T1000 (cell line): ENCODE results near the gene MYPN.
"Not testable (repeated sequence)": the region's sequence is repeated elsewhere in the genome, so short reads cannot be mapped to it uniquely, and the experiment has no call there.

ENCODE experiments used
- DNase-seq: peaks from one replicate; lab custom pipeline; 2025; ENCODE audit warnings: mixed read lengths; lab: John Stamatoyannopoulos, UW

MYPN gene

DNA sequence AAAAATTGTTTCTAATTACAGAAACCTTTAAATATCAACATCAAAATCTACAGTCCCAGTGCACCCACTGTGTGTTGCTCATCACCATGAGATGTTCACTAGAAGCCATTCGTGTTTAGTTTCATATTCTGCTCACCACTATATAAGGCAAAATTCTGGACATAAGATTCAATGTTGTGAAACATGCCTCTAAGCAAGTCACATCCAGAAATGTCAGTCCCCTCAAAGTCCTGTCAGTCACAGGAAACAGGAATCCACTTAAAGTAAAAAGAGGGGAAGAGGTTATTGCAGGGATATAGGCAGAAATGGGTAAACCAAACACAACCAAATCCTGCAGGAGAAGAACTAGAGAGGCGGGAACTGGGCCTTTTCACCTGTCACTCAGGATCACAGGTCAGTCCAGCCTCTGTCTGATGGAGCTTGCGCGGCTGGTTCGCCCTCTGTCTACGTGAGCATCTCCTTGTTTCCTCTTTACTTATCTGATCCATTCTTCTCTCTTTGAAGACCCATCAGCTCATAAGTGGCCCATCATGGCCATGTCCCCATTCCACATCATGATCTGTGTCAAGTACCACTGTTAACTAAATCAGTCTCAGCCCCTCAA is 58.4 kb downstream of the MYPN start:
- DNase-seq = no peak

DNA sequence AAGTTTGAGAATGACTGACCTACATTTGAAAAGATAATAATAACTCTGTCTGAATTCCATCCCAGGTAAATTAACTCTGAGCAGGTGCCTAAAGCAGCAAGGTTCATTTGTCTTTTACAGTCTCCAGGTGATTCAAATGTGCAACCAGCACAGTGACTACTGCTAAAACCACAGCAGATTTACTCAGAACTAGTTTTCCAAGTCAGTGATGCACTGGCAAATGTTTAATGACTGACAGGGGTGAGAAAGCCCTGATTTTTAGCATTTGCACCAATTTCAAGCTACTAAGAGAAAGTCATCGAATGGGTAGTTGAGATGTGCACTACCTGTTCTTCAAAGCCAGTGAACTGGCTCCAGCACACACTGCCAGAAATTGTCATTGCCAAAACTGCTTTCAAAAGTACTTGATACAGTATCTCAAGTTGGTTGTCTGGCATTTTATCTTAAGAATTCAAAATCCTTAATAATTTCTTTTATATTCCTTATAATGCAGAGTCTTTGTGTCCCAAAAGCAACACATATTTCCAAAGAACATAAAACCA is 62.3 kb downstream of the MYPN start:
- no peak for DNase-seq

DNA sequence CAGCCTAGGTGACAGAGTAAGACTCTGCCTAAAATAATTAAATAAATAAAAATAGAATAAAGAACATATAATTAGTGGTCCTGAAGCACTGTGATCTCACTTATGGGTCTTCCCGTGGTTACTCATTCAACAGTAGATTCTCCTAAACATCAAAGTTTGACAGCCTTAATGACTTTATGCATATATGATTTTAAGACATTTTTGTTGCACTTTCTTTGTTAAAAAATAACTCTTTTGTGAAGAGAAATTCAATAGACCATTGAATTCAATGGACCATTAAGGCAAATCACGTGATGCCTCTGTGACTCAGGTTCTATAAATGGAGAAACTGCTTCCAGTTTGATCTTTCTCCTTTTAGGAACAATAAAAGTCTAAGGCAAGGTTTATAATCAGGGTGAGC is 63.0 kb downstream of the MYPN start:
- no peak for DNase-seq

DNA sequence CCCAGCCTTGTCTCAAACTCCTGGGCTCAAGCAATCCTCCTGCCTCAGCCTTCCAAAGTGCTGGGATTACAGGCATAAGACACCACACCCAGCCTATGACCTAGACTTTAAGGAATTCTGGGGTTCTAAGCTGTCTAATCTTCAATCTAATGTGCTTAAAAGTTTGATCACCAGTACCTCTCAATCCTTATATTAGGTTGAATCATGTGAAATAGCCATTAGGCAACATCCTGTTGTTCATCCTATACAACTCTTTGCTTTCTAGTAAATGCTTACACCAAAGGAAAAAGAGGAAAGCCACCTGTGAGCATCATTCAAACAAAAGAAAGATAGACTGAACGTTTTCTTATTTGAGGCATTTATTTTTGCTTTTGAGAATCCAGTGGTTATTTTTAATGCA is 66.7 kb downstream of the MYPN start:
- no peak for DNase-seq

DNA sequence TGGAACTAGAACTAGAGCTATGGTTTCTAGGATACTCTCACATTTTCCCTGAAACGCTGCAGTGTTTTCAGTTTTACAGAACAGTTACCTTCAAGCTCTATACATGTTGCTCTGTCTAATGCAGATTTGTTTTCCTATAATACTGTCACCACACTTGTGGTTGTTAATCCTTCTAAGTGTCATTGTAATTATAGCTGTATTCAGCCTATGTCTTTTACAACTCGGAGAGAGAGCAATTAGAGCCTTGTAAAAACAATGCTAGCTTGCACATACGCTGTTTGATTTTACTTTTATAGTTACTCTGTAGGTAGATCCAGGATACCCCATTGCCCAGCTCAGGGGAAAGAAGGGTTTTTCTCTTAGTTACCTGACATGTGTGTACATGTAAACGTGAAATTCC is 67.5 kb downstream of the MYPN start:
- DNase-seq = no peak

DNA sequence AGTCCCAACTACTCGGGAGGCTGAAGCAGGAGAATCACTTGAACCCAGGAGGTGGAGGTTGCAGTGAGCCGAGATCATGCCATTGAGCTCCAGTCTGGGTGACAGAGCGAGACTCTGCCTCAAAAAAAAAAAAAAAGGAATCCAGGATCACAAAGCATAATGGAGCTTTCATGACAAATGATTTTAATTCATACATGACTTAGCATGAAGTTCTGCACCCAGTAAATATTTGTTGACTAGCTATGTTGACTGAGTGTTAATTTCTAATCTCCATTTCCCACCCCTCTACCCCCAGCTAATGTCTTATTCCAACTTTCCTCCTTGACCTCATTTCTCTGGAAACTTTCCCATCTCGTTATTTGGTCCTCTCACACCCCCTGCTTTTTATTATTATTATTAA is 69.3 kb downstream of the MYPN start:
- DNase-seq = no peak

DNA sequence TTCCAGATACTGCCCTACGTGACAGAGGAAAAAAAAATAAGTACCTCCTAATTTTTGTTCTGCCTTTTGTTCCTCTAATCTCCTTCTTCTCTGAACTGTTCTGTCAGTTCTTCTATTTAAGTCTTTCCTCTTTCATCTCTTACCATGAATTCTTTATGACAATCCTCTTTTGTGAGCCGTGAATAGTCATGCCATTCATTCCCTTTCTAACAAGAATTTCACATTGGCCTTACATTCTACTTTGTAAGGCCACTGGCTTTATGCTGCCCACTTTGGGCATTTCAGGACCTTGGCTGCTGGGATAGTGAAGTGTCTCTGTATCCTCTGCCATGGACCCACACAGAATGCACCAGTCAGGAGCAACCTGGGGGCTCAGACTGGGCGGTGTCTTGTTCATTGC is 69.7 kb downstream of the MYPN start:
- DNase-seq = no peak

DNA sequence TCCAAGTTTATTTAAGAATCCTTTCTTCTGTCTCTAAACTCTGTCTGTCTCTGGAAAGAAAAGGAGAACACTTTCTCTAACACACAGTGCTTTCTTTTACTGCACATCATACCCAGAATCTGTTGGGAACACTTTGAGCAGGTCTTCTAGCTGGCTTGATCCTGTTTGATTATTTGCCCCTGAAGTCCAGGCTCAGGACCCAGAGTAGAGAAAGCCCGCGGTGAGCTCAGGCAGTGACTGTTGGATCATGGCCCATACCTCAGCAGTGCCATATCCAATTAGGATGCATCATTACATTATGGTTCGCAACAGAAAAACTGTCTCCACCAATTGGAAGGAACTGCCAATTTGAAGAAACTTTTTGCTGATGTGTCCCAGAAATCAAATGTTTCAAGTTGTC is 71.2 kb downstream of the MYPN start:
- no peak for DNase-seq

DNA sequence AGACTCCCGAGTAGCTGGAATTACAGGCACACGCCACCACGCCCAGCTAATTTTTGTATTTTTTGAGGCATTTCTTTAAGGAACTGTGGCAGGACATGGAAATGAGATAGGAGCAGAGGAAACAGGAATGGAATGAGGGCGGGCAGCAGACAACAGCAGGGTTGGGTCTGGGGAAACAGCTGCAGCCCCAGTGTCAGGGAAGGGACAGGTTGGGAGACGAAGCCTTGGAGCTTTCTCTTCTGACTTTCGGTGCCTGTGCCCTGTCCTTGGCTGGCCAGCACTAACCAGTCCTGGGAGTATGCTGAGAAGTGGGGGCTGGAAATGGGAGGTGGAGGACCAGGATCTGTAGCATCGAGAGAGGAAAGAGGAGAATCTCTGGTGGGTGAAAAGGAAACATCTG is 75.3 kb downstream of the MYPN start:
- DNase-seq = no peak

DNA sequence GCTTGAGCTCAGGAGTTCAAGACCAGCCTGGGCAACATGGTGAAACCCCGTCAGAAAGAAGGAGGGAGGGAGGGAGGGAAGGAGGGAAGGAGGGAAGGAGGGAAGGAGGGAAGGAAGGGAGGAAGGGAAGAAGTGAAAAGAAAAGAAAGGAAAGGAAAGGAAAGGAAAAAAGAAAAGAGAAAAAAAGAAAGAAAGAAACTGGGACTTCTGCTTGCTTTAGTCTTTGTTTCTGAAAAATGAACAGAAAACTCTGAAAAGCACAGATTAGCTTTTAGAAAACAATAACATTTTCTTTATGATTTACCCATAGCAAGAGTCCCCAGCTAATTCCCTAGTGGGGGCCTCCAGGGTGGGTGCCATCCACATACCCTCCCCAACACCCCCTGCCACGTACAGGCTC is 75.8 kb downstream of the MYPN start:
- DNase-seq = no peak

DNA sequence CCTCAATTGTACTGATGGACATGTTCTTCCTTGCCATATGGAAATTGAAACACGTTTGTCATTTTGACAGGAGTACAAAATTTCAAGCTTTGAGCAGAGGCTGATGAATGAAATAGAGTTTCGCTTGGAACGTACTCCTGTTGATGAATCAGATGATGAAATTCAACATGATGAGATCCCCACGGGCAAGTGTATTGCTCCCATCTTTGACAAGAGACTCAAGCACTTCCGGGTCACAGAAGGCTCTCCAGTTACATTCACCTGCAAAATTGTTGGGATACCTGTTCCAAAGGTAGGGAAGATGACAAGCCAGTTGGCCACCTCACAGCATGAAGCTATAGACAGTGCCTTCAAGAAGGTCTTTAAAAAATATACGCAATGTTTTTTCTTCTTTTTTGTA is 79.5 kb downstream of the MYPN start:
- DNase-seq = no peak

DNA sequence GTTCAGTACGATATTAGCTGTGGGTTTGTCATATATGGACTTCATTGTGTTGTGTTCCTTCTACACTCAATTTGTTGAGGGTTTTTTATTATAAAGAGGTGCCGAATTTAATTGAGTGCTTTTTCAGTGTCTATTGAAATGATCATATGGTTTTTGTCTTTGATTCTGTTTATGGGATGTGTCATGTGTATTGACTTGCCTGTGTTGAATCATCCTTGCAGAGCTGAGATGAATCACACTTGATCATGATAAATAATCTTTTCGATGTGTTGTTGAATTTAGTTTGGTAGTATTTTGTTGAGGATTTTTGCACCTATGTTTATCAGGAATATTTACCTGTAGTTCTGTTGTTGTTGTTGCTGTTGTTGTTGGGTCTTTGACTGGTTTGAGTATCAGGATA is 82.8 kb downstream of the MYPN start:
- DNase-seq = no peak

DNA sequence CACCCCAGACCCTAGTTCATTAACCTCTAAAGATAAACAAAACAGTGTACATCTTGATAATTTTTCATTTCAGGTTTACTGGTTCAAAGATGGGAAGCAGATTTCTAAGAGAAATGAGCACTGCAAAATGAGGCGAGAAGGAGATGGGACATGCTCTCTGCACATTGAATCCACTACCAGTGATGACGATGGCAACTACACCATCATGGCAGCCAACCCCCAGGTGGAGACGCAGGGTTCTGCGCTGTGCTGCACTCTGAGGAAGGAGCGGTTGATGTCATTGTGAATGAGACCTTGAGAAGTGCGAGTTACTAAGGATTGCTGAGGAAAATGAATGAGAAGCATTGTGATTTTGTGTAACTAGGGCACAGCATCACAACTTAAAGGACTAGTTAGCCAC is 85.0 kb downstream of the MYPN start:
- DNase-seq = no peak

DNA sequence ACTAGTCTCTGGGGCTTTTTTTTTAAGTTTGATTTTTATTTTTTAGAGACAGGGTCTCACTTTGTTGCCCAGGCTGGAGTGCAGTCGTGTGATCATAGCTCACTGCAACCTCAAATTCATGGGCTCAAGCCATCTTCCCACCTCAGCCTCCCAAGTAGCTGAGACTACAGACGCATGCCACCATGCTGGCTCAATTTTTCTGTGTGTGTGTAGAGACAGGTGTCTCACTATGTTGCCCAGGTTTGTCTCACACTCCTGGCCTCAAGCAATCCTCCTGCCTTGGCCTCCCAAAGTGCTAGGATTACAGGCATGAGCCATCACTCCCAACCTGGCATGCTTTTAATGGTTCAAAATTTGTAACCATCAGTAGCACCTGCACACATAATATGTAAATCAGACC is 86.5 kb downstream of the MYPN start:
- DNase-seq = not testable (repeated sequence)

DNA sequence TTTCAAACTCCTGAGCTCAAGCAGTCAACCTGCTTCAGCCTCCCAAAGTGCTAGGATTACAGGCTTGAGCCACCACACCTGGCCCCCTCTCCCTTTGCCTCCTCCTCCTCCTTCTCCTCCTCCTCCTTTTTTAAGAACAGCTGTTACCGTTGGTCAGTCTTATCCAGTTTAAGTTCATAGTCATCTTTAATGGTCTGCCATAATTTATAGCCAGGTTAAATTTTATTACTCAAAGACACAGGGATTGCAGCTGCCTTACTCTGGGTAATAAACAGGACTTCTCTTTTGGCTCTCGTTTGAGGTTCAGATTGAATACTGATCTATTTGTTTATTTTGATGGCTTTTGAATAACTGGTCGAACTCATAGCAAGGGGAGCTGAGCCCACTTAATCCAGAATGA is 87.4 kb downstream of the MYPN start:
- DNase-seq = no peak

DNA sequence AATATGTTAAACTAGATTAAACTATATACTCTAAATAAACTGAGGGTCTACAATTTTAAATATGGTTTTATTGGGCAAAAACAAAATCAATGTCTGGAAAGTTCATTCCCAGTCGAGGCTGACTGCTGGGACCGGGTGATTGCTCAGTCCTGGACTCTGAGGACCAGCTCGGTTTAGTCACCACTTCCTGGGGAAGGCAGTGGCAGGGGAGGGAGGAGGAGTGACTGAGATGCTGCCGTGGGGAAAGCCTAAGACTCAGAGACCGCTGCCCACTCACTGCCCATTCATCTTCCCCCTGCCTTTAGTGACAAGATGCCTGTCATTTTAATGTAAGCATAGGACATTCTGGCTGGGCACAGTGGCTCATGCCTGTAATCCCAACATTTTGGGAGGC is 93.7 kb downstream of the MYPN start:
- no peak for DNase-seq

DNA sequence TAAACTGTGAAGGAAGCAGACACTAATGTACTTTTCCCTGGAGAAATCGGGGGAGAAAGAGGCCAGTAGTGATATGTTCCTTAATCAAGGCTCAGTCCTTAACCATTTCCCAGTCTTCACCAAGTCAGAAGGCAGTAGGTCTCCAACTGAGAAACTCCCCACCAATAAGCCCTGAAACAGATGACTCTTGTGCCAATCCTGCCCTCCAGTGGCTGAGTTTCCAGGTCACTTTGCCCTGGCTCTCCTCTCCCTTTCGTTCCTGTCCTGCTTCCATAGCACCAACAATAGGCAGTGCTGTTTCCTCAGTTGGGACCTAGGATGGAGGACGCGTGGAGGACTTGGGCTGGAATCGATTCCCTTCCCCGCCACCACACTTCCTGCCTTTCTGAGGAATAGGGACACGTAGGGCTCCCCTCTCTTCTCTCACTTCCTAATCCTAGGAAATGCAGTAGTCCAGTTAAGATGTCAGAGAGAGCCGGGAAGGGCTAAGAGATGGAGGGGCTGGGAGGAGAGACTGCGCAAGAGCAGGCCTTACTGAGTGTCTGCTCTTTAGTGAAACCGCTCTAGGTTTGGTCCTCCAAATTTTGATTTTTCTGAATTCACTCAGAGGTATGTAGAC is 99.2 kb downstream of the MYPN start:
- no peak for DNase-seq

DNA sequence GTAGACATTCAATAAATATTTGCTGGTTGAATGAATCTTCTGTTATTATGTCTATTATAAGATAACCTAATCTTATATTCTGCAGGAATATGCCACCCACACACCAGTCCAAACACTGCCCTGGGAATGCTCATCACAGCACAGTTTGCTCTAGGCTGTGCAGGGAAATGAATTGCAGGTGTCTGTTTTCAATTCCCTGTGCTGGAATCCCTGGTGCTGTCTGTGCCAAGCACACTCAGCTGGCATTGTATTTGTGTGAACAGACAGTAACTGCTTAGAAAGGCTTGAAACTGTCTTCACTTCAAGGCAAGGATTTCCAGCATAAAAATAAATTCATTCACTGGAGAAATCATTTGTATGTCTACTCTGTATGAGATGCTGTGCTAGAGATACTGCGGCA is 102.4 kb downstream of the MYPN start:
- DNase-seq = no peak

DNA sequence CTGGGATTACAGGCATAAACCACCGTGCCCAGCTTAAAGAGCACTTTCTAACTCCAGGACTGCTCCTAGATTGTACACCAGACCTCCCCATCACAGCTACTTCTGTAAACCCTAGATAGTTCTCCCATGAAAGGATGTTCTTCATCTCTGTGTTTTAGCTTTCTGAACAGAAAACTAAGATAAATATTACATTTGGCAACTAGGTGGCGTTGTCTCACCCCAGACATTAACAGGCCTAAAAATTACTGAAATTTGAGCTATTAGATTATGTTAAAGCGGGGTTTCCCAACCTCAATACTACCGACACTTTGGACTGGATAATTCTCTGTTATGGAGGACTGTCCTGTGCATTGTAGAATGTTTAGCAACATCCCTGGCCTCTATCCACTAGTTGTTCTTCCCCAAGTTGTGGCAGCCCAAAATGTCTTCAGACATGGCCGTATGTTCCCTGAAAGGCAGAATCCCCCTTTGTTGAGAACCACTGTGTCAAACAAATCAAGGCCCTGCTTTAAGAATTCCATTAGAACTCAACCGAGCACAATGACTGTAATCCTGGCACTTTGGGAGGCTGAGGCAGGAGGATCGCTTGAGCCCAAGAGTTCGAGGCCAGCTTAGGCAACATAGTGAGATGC is 103.5 kb downstream of the MYPN start:
- no peak for DNase-seq

DNA sequence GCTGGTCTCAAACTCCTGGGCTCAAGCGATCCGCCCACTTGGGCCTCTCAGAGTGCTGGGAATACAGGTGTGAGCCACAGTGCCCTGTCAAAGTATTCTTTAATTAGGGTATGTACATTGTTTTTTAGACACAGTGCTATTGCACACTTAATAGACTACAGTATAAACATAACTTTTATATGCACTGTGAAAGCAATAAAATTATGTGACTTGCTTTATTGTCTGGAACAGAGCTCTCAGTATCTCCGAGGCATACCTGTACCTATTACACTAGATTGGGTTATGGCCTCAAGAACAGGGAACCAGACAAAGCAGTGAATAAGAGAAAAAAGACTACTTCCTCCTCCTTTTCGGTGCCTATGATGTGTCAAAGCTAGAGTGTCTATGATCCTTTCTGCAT is 109.5 kb downstream of the MYPN start:
- DNase-seq = no peak

DNA sequence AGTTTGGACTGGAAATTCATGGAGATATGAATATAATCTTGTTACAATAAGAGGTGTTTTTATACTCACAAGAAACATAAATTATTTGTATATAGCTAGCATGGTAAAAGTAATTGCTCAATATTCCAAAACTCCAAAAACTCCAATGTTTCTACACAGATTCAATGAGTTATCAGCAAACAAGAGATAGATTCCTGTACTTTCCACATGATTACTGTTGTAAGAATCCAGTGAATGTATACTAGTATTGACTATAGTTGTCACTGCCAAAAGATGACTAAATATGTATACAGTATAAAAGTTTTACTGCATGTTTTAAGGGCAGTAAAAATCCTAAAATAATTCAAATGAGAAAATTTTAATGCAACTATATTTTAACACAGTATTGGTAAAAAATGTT is 111.9 kb downstream of the MYPN start:
- DNase-seq = no peak

DNA sequence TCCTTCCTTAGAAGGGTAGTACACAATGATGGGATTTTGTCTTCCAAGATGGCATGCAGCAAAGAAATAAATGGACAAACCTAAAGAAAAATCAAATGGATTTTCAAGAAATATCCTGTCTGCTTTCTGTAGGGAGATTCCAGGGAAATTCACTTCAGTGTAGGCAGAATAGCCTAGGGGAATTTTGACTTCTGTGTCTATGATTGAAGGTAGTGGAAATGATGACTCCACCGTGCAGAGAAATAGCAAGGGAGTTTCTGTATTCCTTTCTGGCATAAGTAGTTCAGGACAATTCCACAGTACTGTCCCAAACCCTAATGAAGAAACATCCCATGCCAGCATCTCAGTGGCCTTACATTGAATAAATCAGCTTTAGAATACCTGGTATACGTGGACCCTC is 113.1 kb downstream of the MYPN start:
- DNase-seq = no peak

DNA sequence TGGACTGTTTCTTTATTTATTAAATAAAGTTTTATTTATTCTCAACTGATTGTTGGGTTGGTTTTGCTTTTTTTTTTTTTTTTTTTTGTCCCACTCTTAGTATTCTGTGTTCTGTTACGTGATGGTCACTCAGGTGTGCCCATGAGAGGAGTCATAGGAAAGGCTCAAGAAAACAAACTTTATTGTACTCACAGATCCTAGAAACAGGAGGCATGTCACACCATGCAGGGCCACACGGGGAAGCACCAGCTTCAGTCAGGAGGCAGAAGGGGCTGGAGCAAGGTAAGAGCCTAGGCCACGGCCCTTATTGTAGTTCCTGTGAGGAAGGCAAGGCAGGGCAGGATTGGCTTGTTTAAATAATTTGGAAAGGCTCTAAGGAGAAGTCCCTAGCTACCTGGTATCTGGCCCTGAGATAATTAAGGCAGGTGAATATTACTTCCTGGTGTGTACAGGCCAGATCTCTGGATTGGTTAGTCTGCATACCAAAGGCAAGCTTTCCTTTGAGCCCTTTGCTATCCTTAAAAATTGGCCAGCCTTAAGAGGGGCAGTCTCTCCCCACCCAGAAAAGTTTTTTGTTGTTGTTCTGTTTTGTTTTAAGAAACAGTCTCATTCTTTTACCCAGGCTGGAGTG is 114.4 kb downstream of the MYPN start:
- no peak for DNase-seq
